Measurements from ENCODE around the gene XPNPEP3. TPM values are rescaled to one million over a fixed set of nuclear protein-coding genes. Genes with fewer than 3 reads are reported as not detected.

Gene XPNPEP3
- polyA plus RNA-seq, 5 donors, result 12.3 to 23.2 (median 17.5) TPM

GRCh38 chr22:40979871-40980270 lies 122.9 kb downstream of the XPNPEP3 start:
- no peak for DNase-seq

Other genes starting within 250 kb of the XPNPEP3 start
- 10 to 100 TPM; 15.6 to 29.7 (median 21.0) TPM for gene MRTFA, start 220.4 kb upstream of the XPNPEP3 start, polyA plus RNA-seq (ENCODE audit: insufficient read depth in 1 of 5, insufficient read length in 5 of 5, low replicate concordance in 1 of 5)
- gene MCHR1, start 177.7 kb upstream of the XPNPEP3 start, polyA plus RNA-seq (ENCODE audit: insufficient read depth in 1 of 5, insufficient read length in 5 of 5, low replicate concordance in 1 of 5), result under 1 TPM; 0.16 to 0.42 (median 0.22) TPM
- gene SLC25A17, start 37.8 kb upstream of the XPNPEP3 start, polyA plus RNA-seq (ENCODE audit: insufficient read depth in 1 of 5, insufficient read length in 5 of 5, low replicate concordance in 1 of 5), result 10 to 100 TPM; 31.3 to 40.1 (median 33.0) TPM
- 100 to 1,000 TPM; 483 to 731 (median 531) TPM for gene ST13, start 509 bp upstream of the XPNPEP3 start, polyA plus RNA-seq (ENCODE audit: insufficient read depth in 1 of 5, insufficient read length in 5 of 5, low replicate concordance in 1 of 5)
- gene DNAJB7, start 5.0 kb downstream of the XPNPEP3 start, polyA plus RNA-seq (ENCODE audit: insufficient read depth in 1 of 5, insufficient read length in 5 of 5, low replicate concordance in 1 of 5), result 1 to 10 TPM in 3 of 5 donors, under 1 TPM in 2; 0.70 to 1.2 (median 1.0) TPM
- gene RBX1, start 94.2 kb downstream of the XPNPEP3 start, polyA plus RNA-seq (ENCODE audit: insufficient read depth in 1 of 5, insufficient read length in 5 of 5, low replicate concordance in 1 of 5), result 10 to 100 TPM; 57.7 to 83.7 (median 72.2) TPM
- gene EP300, start 235.4 kb downstream of the XPNPEP3 start, polyA plus RNA-seq (ENCODE audit: insufficient read depth in 1 of 5, insufficient read length in 5 of 5, low replicate concordance in 1 of 5), result 10 to 100 TPM; 49.3 to 73.5 (median 65.0) TPM

All from right lung (tissue), 5 donors.